HG02973 (cell line): Measurements from ENCODE around the gene ULK3.
A peak's percentile ranks its signal among the peaks of the same experiment; 100 is the strongest.

ENCODE experiments used
- ATAC-seq: cut with Tn5 transposase; IDR thresholded peaks from one replicate; pipeline ENCODE4 v1.9.1; 2021; ENCODE audit warnings: moderate library complexity; ENCODE audit not compliant: unreplicated experiment

Gene ULK3

DNA sequence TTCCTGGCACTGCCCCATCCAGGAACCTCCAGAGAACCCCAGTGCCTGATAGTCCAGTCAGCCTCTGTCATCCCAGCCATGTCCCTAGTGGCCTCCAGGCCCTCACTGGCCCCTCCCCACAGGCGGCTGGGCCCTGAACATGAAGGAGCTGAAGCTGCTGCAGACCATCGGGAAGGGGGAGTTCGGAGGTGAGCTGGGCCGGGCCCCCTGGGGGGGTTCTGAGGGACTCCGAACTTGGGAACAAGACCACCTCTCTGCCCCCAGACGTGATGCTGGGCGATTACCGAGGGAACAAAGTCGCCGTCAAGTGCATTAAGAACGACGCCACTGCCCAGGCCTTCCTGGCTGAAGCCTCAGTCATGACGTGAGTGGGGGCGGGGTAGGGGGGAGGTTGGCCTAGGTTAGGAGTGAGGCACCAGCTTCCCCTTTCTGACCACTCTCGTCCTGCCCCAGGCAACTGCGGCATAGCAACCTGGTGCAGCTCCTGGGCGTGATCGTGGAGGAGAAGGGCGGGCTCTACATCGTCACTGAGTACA, 42.3 kb downstream of the ULK3 start:
- no peak for ATAC-seq

DNA sequence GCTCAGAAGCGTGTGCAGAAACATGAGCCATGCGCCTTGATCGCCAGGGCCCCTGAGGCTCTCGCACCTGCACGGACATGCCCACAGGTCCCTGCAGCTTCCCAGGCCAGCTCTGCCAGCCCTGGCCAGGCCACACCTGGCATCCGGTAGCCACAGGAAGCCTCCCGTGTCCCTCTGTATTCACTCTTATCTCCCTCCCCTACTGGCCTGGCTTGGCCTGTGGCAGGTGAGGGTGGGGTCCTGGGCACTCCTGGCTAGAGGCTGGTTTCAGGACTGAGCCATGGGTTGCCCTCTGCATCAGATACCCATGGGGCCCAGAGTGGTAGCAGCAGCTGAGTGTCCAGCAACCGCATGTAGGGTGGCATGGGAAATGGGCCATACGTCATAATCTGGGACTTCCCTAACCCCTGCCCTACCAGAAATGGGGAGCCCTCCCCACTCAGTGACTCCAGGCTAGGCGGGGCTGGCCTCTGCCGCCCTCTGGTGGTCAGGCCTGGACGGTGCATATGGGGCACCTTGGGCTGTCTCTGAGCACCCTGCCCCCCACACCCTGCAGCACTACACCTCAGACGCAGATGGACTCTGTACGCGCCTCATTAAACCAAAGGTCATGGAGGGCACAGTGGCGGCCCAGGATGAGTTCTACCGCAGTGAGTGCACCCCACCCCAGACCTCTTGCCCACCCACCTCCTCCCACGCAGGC, 42.9 kb downstream of the ULK3 start:
- ATAC-seq = peak; percentile 50

DNA sequence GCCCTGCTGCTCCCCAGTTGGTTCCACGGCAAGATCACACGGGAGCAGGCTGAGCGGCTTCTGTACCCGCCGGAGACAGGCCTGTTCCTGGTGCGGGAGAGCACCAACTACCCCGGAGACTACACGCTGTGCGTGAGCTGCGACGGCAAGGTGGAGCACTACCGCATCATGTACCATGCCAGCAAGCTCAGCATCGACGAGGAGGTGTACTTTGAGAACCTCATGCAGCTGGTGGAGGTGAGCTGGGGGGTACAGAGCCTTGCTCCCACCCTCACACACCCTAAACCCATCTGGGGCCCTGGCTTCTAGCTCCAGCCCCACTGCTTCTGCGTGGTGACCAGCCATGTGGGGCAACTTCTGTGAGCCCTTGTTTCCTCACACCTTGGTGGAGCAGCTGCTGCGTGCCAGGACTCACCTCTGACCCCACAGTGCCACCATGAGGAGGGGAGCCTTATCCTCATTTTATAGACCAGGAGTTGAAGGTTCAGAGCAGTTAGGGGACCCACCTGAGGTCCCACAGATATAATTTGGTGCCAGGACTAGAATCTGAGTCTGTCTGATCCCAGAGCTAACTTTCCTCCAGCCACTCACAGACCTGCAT, 43.6 kb downstream of the ULK3 start:
- no peak for ATAC-seq

DNA sequence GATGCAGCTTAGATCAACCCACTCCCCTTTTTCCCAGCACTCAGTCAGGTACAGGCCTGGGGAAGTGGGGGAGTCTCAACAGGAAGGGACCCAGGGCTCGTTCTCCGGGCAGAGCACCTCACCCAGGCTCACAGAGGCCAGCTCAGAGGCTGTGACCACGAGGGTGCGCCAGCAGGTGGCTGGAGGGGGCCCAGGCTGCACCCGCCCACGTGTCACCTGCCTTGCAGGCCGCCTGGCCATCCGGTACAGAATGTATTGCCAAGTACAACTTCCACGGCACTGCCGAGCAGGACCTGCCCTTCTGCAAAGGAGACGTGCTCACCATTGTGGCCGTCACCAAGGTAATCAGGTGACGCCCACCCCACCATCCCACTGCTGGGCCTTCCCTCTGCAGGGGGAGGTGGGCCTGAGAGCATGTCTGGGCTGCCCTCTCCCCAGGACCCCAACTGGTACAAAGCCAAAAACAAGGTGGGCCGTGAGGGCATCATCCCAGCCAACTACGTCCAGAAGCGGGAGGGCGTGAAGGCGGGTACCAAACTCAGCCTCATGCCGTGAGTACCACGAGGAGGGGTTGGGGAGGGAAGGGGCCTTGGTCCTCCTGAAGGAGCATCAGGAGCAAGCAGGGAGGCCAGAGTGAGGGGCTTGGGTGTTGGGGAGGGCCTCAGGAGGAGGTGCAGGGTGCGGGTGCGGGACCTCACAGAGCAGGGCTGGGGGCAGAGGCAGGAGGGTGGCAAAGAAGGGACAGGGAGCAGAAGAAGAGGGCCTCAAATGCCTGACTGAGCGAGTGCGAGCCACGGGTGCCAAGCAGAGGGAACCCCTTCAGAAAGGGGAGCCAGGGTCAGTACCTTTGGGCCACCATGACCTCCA, 44.3 kb downstream of the ULK3 start:
- ATAC-seq = no peak

DNA sequence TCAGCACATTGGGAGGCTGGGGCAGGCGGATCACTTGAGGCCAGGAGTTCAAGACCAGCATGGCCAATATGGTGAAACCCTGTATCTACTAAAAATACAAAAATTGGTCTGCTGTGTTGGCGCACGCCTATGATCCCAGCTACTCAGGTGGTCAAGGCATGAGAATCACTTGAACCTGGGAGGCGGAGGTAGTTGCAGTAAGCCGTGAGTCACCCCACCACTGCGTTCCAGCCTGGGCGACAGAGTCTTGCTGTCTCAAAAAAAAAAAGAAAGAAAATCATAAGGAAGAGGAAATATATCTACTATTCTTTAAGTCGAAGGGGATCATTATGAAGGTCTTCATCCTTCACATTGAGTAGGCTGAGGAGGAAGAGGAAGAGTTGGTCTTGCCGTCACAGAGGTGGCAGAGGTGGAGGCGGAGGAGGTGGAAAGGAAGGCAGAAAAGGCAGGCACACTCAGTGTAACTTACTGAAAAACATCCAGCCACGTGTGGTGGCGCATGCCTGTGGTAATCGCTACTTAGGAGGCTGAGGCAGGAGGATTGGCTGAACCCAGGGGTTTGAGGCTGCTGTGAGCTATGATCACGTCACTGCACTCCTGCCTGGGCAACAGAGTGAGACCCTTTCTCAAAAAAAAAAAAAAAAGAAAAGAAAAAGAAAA, 46.9 kb downstream of the ULK3 start:
- no peak for ATAC-seq

DNA sequence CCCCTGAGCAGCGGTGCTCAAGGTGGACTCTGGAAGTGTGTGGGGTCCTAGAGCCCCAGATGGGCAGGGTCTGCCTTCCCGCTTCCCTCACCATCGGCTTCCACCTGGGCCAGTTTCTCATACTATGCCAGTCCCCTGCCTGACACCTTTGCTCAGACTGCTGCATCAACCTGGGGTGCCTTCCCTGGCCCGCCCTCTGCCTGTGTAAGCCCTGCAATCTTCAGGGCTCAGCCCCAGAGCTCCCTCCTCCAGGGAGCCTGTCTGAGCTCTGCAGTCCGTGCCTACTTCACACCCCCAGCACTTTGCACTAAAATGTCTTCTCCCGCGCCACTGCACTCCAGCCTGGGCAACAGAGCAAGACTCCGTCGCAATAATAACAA, 48.0 kb downstream of the ULK3 start:
- no peak for ATAC-seq

DNA sequence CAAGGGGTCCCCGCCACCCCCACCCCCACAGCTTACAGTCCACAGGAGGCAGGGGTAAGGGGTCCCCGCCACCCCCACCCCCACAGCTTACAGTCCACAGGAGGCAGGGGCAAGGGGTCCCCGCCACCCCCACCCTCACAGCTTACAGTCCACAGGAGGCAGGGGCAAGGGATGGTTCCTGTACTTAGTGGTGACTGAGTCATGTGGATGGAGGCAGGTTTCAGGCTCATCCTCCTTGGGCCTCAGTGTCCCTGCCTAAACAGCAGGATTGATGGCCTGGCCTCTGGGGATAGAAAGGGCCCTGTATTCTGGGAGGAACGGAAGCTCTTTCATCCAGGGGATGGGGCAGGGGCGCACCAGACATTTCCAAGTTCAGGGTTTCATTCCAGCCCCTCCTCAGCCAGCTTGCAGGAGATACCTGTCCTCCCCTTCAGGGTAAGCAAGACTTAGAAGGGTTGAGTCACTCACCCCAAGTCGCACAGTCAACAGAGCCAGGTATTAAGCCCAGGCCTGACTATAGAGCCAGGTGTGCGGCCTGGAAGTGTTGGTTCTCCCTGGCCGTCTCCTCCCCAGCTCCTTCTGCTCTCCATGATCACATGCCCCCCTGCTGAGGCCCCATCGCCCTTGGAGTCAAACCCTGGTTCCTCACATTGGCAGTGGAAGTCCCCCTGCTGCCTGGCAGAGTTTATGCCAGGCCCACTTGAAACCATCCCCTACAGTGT, 48.5 kb downstream of the ULK3 start:
- no peak for ATAC-seq

DNA sequence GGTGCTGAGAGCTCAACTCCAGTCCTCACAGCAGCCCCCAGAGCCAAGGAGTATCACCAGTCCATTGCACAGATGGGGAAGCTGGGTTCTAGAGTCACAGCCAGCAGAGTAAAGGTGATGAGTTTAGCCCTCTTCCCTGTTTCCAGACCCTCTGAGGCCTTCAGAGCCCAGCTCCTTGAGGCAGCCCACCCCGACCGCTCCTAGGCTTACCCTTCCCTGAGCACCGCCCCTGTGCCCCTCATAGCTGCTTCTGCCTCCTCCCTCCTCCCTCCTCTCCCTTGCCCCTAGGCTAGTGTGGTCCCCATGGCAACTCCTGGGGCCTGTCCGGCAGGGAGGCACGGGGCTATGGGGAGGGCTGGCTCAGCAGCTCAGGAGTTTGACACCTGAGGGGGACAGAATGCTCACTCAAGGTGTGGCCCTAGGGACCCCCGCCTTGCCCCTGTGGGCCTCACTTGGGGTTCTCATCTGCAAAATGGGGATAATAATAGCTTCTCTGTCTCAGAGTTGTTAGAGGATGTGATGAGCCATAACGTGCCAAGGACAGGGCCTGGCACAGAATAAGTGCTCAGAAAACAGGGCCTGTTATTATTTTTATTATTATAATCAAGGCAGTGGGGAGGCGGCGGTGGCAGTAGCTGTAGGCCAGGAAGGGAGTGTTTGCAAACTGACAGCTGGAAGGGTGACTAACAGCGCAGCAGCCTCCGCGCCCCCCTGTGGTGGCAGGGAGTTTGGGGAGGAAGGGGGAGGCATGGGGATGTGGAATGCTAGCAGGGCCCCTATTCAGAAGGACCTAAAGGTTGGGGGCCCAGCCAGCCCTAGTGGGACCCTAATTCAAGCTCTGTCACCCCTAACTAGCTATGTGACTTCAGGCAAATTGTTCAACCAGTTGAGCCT, 49.6 kb downstream of the ULK3 start:
- no peak for ATAC-seq

DNA sequence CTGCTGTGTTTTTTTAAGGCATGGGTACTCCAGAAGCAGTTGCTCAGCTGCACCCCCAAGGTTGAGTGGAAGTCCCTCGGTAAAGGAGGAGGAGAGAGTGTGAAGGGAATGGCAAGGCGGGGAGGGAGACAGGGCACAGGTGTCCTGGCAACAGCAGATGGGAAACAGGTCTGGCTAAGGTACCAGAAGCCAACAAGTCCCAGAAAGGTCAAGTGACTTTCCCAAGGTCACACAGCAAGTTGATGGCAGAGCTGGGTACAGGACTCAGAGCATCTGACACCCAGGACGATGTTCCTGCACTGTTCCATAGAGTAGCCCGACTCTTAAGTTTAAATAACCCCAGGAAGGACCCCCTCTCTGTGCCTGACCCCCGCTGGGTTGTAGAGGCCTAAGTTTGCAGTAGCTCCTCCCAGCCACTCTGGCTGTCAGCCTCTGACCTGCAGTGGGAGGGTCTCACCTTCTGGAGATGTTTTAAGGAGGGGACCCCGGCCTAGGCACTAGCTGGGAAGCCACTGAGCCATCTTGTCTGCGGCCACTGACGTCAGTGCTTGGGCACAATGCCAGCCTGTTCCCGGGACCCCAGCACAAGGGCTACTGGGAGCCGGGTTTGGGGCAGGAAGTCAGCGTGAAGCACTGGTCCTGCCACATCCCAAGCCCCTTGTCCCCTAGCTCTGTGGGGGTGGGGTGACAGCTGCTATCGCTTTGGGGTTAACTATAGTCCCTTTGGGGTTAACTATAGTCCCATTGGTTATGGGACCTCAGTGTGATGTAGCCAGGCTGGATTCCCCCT, 50.5 kb downstream of the ULK3 start:
- ATAC-seq = no peak

DNA sequence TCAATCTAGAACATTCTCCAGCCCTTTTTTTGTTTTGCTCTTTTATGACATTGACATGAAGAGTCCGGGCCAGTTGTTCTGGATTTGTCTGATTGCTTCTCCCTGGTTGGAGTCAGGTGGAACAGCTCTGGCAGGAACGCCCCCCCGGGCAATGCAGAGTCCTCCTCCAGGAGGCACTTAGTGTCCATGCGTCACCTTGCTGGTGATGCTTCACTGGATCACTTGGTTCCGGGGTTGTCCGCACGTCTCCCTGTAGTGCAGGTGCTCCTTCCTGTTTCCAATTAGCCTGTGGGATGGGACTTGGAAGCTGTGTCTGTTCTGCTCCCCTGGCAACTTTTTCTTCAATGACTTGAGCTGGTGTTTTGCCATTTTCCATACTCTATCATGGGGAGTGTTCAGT, 51.3 kb downstream of the ULK3 start:
- ATAC-seq = no peak

DNA sequence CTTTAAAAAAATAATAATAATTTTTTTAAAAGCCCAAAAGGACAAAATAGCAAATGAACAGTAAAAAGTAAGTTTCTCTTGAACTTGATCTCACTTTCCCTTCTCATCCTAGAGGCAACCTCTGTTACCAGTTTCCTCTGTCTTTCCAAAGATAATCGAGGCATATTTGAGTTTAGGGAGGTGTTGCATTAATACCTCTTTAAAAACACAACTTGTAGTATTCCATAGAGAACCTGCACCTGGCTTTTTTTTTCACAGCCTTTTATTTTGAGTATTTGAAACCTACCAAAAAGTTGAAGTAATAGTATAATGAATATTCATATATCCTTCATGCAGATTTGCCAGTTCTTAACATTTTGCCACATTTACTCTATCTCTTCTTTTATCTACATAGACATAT, 51.9 kb downstream of the ULK3 start:
- ATAC-seq = no peak

DNA sequence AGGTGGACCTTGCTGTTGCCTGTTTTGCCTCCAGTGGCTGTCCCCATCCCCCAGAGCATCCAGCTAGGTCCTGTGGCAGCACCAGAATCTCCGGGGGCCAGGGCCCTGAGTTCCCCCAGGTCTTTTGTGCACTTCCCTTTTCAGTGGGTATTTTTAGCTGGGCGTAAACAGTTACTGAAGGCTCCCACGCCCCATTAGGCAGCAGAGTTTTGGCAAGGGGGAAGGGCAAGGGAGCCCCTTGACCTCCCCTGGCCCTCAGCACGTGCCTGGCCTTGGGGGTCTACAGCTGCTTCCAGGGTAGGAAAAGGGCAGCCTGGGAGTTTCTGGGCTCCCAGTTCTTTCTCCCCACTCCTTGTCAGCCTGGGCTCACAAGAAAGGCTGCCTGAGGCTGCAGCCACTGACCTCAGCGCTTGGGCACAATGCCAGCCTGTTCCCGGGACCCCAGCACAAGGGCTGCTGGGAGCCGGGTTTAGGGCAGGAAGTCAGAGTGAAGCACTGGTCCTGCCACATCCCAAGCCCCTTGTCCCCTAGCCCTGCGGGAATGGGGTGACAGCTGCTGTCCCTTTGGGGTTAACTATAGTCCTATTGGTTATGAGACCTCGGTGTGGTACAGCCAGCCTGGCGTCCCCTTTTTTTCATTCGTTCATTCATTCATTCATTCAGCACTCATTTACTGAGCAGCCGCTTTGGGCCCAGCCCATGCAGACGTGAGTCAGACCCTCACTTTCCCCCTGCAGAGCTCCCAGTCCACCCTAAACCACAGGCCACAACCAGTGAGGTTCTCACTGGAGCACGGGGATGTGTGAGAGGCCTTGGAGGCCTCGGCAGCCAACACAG, 52.7 kb downstream of the ULK3 start:
- ATAC-seq = no peak

DNA sequence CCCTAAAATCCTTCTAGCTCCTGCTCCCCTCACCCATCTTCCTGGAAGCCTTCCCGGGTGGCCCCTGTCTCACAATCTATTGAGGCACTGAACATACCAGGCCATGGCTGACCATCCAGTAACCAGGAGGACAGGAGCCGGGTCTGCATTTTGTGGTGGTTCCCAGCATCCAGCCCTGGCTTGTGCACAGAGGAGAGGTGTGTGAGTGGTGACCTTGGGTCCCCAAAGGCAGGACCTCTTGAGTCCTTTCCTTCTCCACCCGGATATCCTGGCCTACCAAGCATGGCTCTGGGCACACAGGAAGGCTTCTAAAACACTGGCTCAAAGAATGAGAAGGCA, 53.2 kb downstream of the ULK3 start:
- ATAC-seq = no peak

DNA sequence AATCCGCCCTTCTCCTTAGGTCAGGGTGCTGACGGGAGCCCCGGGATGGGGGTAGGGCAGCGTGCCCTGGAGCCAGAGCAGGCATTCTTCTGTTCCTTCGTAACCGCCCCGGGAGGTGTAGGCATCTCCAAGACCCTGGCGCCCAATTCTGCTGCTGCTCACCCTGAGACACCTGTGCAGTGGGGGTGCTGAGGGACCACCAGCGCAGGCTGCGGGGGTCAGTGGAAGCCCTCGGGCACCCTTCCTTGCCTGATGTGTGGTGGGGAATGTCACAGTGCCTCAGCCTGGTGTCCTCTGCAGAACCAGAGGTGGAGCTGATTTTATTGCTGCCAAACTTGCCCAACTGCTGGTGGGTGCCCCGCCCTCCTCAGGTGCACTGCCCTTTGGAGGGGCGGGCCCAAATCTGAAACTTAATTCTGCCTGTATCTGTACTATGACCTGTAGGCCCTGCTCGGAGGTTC, 53.8 kb downstream of the ULK3 start:
- ATAC-seq = no peak

DNA sequence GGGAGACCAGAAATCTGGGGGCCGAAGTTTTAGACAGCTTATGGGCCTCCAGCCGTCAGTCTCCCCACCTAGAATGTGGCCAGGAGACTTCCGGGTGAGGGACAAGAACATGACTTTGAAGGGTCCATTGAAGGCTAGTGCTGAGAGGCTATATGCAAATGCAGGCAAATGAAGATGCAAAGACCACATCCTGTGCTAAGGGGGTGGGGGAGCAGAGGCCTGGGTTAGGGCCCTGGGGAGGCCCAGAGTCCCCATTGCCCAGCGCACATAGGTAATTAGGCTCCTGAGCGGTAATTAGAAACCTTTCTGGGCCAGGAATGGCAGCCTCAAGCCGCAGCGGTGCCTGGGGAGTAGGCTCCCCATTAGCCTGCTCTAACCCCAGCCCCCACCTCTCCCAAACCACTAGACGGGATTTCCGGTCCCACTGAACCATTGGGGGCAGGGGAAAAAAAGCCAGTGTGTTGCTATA, 54.2 kb downstream of the ULK3 start:
- ATAC-seq = no peak

DNA sequence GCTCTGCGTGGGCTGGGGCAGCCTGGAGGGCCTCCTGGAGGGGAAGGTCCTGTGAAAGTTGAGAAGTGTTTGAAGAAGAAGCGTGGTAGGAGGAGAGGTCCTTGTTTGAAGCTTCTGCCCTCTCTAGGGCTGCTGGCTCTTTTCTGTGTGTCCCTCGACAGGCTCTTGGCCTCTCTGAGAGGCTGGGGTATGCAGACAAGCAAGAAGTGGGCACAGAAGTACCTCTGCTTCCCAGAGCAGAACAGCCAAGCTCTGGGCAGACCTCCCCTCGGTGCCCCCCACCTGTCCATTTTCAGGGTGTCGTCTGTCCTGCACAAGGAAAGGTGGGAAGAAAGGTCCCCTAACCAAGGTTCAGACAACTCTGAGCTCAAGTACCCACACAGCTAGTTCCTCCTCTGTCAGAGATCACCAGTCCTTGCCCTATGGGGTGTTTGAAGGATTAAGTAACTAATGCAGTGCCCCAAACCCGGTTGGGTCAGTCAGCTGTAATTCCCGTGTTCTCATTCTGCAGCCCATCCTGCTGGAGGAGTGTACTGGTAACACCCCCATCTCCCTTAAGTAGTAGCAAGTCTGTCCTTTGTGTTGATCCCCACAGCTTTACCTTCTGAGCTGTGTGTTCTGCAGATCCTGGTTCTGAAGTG, 54.8 kb downstream of the ULK3 start:
- ATAC-seq = no peak

DNA sequence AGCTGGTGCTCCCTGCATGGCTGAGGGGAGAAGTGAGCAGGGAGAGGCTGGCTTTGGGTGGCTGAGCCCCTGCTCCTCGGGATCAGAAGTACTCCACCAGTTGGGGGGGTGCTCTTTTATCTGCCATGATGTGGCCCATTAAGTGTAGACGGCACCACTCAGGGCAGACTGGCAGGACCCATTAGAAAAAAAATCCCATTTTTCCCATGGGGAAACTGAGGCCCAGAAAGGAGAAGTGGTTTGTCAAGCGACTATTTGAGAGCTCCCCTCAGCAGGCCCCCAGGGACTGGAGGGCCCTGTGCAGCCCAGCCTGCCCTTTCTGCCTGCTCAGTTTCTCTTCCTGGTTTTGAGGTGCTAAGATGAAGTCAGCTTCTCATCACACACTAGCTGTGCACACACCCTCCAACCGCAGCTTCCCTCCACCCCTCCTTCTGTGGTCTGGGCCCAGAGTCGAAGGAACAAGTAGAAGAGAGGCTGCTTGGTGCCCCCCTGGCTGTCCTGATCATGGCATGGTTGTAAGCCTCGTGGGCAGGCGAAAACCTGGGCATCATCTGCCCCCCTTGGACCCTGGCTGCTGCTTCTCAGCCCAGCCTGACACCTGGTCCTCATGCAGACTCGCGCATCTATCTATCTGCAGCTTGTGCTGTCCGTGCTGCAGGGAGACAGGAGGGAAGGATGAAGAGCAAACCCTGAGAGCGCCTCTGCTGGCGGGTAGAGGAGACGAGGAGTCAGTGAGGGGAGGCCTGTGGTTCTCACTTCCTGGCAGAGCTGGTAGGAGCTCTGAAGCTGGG, 55.5 kb downstream of the ULK3 start:
- peak; percentile 36 for ATAC-seq
